ENCODE data around the gene MACROD2. TPM values are rescaled to one million over a fixed set of nuclear protein-coding genes. Genes with fewer than 3 reads are reported as not detected.

Gene MACROD2
- total RNA-seq, 1 donor from 2014 or later: 6.4 TPM

- H3K27ac Mint-ChIP-seq (ENCODE audit: unreplicated experiment): no peak overlapping the region
- TF ChIP-seq CTCF (conservative IDR thresholded peaks at IDR 0.05): no peak
- H3K9me3 Mint-ChIP-seq: peaks cover 5% of the 10 kb centered on the region
- no peaks in the 10 kb centered on the region for H3K4me1 Mint-ChIP-seq
- no peak overlapping the region for H3K4me3 Mint-ChIP-seq
- no peak for DNase-seq (ENCODE audit: low read depth, low spot score)
- H3K36me3 Mint-ChIP-seq (ENCODE audit: low read depth): peaks cover 9% of the 10 kb centered on the region
- no peaks in the 10 kb centered on the region for H3K27me3 Mint-ChIP-seq (ENCODE audit: low read depth)
These were observed 1208.9 kb downstream of the MACROD2 start for GRCh38 chr20:15204234-15204633.

GRCh38 chr20:15205028-15205427 lies 1209.7 kb downstream of the MACROD2 start:
- Mint-ChIP-seq H3K4me1 (no peaks in the 10 kb centered on the region), H3K27me3 (ENCODE audit: low read depth) (no peaks in the 10 kb centered on the region), H3K4me3 (no peak overlapping the region), H3K9me3 (peaks cover 5% of the 10 kb centered on the region), H3K36me3 (ENCODE audit: low read depth) (peaks cover 9% of the 10 kb centered on the region), H3K27ac (ENCODE audit: unreplicated experiment) (no peak overlapping the region)
- DNase-seq (ENCODE audit: low read depth, low spot score): no peak
- TF ChIP-seq CTCF (conservative IDR thresholded peaks at IDR 0.05): no peak

- TF ChIP-seq CTCF (conservative IDR thresholded peaks at IDR 0.05): no peak
- DNase-seq (ENCODE audit: low read depth, low spot score): no peak
- Mint-ChIP-seq H3K36me3 (ENCODE audit: low read depth) (peaks cover 9% of the 10 kb centered on the region), H3K27me3 (ENCODE audit: low read depth) (no peaks in the 10 kb centered on the region), H3K4me1 (no peaks in the 10 kb centered on the region), H3K9me3 (peaks cover 5% of the 10 kb centered on the region), H3K27ac (ENCODE audit: unreplicated experiment) (no peak overlapping the region), H3K4me3 (no peak overlapping the region)
These were observed 1210.4 kb downstream of the MACROD2 start for GRCh38 chr20:15205719-15206118.

- Mint-ChIP-seq H3K4me1 (no peaks in the 10 kb centered on the region), H3K4me3 (no peak overlapping the region), H3K27ac (ENCODE audit: unreplicated experiment) (no peak overlapping the region), H3K36me3 (ENCODE audit: low read depth) (peaks cover 12% of the 10 kb centered on the region), H3K9me3 (peaks cover 10% of the 10 kb centered on the region), H3K27me3 (ENCODE audit: low read depth) (no peaks in the 10 kb centered on the region)
- TF ChIP-seq CTCF (conservative IDR thresholded peaks at IDR 0.05): no peak
- DNase-seq (ENCODE audit: low read depth, low spot score): no peak
These were observed 1214.2 kb downstream of the MACROD2 start for GRCh38 chr20:15209537-15209936.

GRCh38 chr20:15214051-15214450 lies 1218.7 kb downstream of the MACROD2 start:
- H3K27me3 Mint-ChIP-seq (ENCODE audit: low read depth): no peaks in the 10 kb centered on the region
- no peak overlapping the region for H3K4me3 Mint-ChIP-seq
- no peak for TF ChIP-seq CTCF (conservative IDR thresholded peaks at IDR 0.05)
- no peak for DNase-seq (ENCODE audit: low read depth, low spot score)
- H3K9me3 Mint-ChIP-seq: peaks cover 5% of the 10 kb centered on the region
- H3K4me1 Mint-ChIP-seq: peaks cover 7% of the 10 kb centered on the region
- peaks cover 12% of the 10 kb centered on the region for H3K36me3 Mint-ChIP-seq (ENCODE audit: low read depth)
- H3K27ac Mint-ChIP-seq (ENCODE audit: unreplicated experiment): no peak overlapping the region

Measured in neural crest cell (in vitro differentiated cells).